ENCODE data around the gene VGF. TPM values are rescaled to one million over a fixed set of nuclear protein-coding genes. Genes with fewer than 3 reads are reported as not detected.
A peak's percentile ranks its signal among the peaks of the same experiment; 100 is the strongest.

The VGF gene
- total RNA-seq, 2 experiments from 2014 or later, result 0.09 to 0.11 TPM

- CTCF ChIA-PET, result no interaction called here
- H3K27ac Mint-ChIP-seq, result no peak overlapping the region
- H3K36me3 Mint-ChIP-seq (ENCODE audit: low read depth), result peaks cover 16% of the 10 kb centered on the region
- H3K9me3 Mint-ChIP-seq (ENCODE audit: low read depth), result no peaks in the 10 kb centered on the region
- DNase-seq, result peak; percentile 42
- intact Hi-C loops (cut with DNase I, micrococcal nuclease), result loop anchor here in 1 of 2 experiments (10.0 kb wide), 1 partner anchor 651 kb away; the partner anchor contains the start of gene CUX1
- H3K4me1 Mint-ChIP-seq, result peaks cover 47% of the 10 kb centered on the region
- no peak for ATAC-seq
- no peak overlapping the region for H3K4me3 Mint-ChIP-seq
- POLR2A ChIA-PET, result no interaction called here
- peaks cover 44% of the 10 kb centered on the region for H3K27me3 Mint-ChIP-seq
Measured at GRCh38 chr7:101164071-101164840, 1.1 kb downstream of the VGF start.

GRCh38 chr7:101163279-101164070 lies 1.9 kb downstream of the VGF start:
- no peak overlapping the region for H3K27ac Mint-ChIP-seq
- intact Hi-C loops (cut with DNase I, micrococcal nuclease), result loop anchor here in 1 of 2 experiments (1.0 to 10.0 kb wide), 2 partner anchors 9 to 651 kb away; partner anchors contain the start of genes AP1S1 and CUX1
- DNase-seq, result peak; percentile 46

GRCh38 chr7:101162551-101163278 lies 2.7 kb downstream of the VGF start:
- Mint-ChIP-seq H3K9me3 (ENCODE audit: low read depth) (no peaks in the 10 kb centered on the region), H3K4me1 (peaks cover 36% of the 10 kb centered on the region), H3K27ac (no peak overlapping the region), H3K36me3 (ENCODE audit: low read depth) (peaks cover 28% of the 10 kb centered on the region), H3K27me3 (peaks cover 35% of the 10 kb centered on the region), H3K4me3 (peak overlapping the region; percentile 41)
- intact Hi-C loops (cut with DNase I, micrococcal nuclease), result loop anchor here in 1 of 2 experiments (1.0 to 10.0 kb wide), 2 partner anchors 8 to 652 kb away; partner anchors contain the start of genes AP1S1 and CUX1
- ChIA-PET CTCF (interaction anchor here (0.8 to 1.0 kb wide), 2 partner anchors 19 to 30 kb away, joined by 3 read pairs; no protein-coding TSS in a partner anchor), POLR2A (interaction anchor here (0.8 kb wide), 1 partner anchor 81 kb away, joined by 4 read pairs; no protein-coding TSS in a partner anchor)
- DNase-seq (peak; percentile 51), ATAC-seq (no peak)

More at GRCh38 chr7:101163279-101164070, 1.9 kb downstream of the VGF start:
- no peaks in the 10 kb centered on the region for H3K9me3 Mint-ChIP-seq (ENCODE audit: low read depth)
- ChIA-PET POLR2A (interaction anchor here (0.8 kb wide), 1 partner anchor 81 kb away, joined by 4 read pairs; no protein-coding TSS in a partner anchor), CTCF (interaction anchor here (0.8 to 1.0 kb wide), 2 partner anchors 19 to 29 kb away, joined by 3 read pairs; no protein-coding TSS in a partner anchor)
- peaks cover 41% of the 10 kb centered on the region for H3K4me1 Mint-ChIP-seq
- H3K4me3 Mint-ChIP-seq, result peak overlapping the region; percentile 54
- ATAC-seq, result no peak
- peaks cover 24% of the 10 kb centered on the region for H3K36me3 Mint-ChIP-seq (ENCODE audit: low read depth)
- peaks cover 39% of the 10 kb centered on the region for H3K27me3 Mint-ChIP-seq

GRCh38 chr7:101161692-101162471 lies 3.5 kb downstream of the VGF start:
- Mint-ChIP-seq H3K9me3 (ENCODE audit: low read depth) (no peaks in the 10 kb centered on the region), H3K4me3 (peak overlapping the region; percentile 41), H3K27ac (no peak overlapping the region), H3K27me3 (peaks cover 26% of the 10 kb centered on the region), H3K4me1 (peaks cover 28% of the 10 kb centered on the region), H3K36me3 (ENCODE audit: low read depth) (peaks cover 35% of the 10 kb centered on the region)
- ChIA-PET CTCF (interaction anchor here (0.9 kb wide), 1 partner anchor 9 kb away, joined by 3 read pairs; no protein-coding TSS in a partner anchor), POLR2A (no interaction called here)
- ATAC-seq (no peak), DNase-seq (no peak)
- intact Hi-C loops (cut with DNase I, micrococcal nuclease), result loop anchor here in 1 of 2 experiments (10.0 kb wide), 1 partner anchor 653 kb away; the partner anchor contains the start of gene CUX1

DNA sequence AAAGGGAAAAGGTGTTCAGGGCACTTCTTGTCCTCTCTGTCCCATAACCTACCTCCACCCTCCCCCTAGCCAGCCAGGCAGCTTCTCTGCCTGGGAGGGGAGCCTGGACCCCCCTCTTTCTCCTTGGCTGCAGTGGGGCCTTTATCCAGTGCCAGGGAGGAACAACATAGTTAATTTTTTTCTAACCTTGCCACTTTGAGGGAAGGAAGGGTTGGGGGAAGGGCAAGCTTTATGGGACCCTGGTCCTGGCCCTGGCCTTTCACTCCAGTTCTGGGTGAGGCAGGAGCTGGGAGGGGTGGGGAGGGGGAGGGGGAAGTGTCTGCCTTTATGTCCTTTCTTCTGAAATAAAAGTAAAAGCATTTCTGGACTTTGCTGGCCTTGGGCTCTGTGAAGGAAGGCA lies 4.5 kb downstream of the VGF start:
- ATAC-seq (no peak), DNase-seq (no peak)
- ChIA-PET POLR2A (interaction anchor here (0.6 kb wide), 1 partner anchor 20 kb away, joined by 3 read pairs; no protein-coding TSS in a partner anchor), CTCF (interaction anchor here (0.9 to 1.2 kb wide), 2 partner anchors 10 to 17 kb away, joined by 3 to 7 read pairs; no protein-coding TSS in a partner anchor)
- Mint-ChIP-seq H3K4me3 (no peak overlapping the region), H3K36me3 (ENCODE audit: low read depth) (peaks cover 36% of the 10 kb centered on the region), H3K4me1 (peaks cover 20% of the 10 kb centered on the region), H3K9me3 (ENCODE audit: low read depth) (no peaks in the 10 kb centered on the region), H3K27me3 (peaks cover 18% of the 10 kb centered on the region), H3K27ac (no peak overlapping the region)
- intact Hi-C loops (cut with DNase I, micrococcal nuclease), result loop anchor here in 1 of 2 experiments (10.0 kb wide), 1 partner anchor 654 kb away; the partner anchor contains the start of gene CUX1

DNA sequence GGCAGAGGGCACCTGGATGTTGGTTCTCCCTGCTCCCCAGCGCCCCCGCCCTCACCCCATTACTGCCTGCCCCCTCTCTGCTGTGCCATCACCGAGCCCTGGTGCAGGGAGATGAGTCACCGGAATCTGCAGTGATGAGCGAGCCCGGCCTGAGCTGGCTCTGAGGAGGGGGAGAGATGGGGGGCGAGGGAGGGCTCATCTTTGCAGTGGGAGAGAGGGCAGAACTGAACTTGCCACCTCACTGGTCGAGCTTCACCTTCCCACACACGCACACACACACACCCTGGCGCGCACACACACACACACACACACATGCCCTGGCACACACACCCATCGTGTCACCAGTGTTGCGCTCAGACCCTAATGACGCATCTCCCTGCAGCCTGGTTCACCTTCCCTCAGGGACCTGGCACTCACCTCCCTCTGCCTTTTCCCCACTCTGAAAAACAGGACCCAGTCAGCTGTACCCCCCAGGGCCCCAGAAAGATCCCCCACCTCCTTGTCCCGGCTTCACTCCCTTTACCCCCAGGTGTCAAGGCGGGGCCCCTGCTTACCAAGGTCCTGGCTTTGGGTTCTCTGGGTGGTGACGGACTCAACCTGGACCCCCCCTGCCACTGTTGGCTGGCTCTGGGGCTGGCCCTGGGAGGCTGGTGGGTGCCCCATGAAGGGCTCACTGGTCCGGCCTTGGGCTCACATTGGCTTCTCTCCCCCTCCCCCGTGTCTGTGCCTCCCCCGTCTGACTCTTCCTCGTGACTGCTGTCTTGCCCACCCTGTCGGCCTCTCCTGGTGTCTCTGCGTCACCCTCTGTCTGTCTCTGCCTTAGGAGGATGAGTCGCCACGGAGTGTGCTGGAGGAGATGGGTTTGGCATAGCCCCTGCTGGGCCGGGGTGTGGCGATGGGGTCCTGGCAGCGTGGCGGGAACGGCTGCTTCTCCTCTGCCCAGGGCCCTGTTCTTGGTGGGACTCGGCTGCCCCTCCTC lies 5.4 kb downstream of the VGF start:
- ChIA-PET POLR2A (interaction anchor here (0.6 kb wide), 1 partner anchor 19 kb away, joined by 3 read pairs; no protein-coding TSS in a partner anchor), CTCF (interaction anchor here (0.6 to 1.8 kb wide), 4 partner anchors 12 to 267 kb away, joined by 3 to 7 read pairs (median 4); no protein-coding TSS in a partner anchor)
- H3K27ac Mint-ChIP-seq, result no peak overlapping the region
- peaks cover 19% of the 10 kb centered on the region for H3K4me1 Mint-ChIP-seq
- H3K9me3 Mint-ChIP-seq (ENCODE audit: low read depth), result no peaks in the 10 kb centered on the region
- DNase-seq (no peak), ATAC-seq (peak; percentile 17)
- peaks cover 11% of the 10 kb centered on the region for H3K27me3 Mint-ChIP-seq
- intact Hi-C loops (cut with DNase I, micrococcal nuclease), result loop anchor here in 1 of 2 experiments (10.0 kb wide), 1 partner anchor 655 kb away; the partner anchor contains the start of gene CUX1
- H3K4me3 Mint-ChIP-seq, result no peak overlapping the region
- H3K36me3 Mint-ChIP-seq (ENCODE audit: low read depth), result peaks cover 36% of the 10 kb centered on the region

- no peak for ATAC-seq
- intact Hi-C loops (cut with DNase I, micrococcal nuclease), result no loop called here
- Mint-ChIP-seq H3K9me3 (ENCODE audit: low read depth) (peaks cover 3% of the 10 kb centered on the region), H3K36me3 (ENCODE audit: low read depth) (peaks cover 34% of the 10 kb centered on the region), H3K4me3 (no peak overlapping the region), H3K27me3 (peaks cover 2% of the 10 kb centered on the region), H3K4me1 (peaks cover 12% of the 10 kb centered on the region), H3K27ac (no peak overlapping the region)
- ChIA-PET POLR2A (interaction anchor here (0.6 kb wide), 1 partner anchor 28 kb away, joined by 5 read pairs; no protein-coding TSS in a partner anchor), CTCF (interaction anchor here (0.8 to 4.6 kb wide), 8 partner anchors 9 to 36 kb away, joined by 3 to 32 read pairs (median 4); partner anchors contain the start of gene VGF)
- no peak for DNase-seq
Measured at GRCh38 chr7:101156866-101157589, 8.3 kb downstream of the VGF start.

DNA sequence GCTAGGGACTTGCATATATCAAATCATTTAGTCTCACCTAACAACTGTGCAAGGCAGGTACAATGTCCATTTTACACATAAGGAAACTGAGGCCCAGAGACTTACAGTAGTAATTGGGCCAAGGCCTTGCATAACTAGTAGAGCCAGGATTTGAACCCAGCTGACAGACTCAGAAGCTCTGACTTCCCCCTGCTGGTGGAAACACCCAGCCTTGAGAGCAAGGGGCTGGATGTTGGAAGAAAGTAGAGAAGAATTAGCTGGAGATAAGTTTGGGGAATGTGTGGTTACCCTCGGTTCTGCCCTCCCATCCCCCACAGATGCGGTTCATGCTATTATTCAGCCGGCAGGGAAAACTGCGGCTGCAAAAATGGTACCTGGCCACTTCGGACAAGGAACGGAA lies 9.1 kb downstream of the VGF start:
- CTCF ChIA-PET, result interaction anchor here (0.8 to 4.6 kb wide), 7 partner anchors 9 to 23 kb away, joined by 3 to 32 read pairs (median 4); partner anchors contain the start of gene VGF
- POLR2A ChIA-PET, result interaction anchor here (0.6 kb wide), 1 partner anchor 28 kb away, joined by 5 read pairs; no protein-coding TSS in a partner anchor
- no peak for DNase-seq
- no peaks in the 10 kb centered on the region for H3K27me3 Mint-ChIP-seq
- H3K4me3 Mint-ChIP-seq, result no peak overlapping the region
- H3K4me1 Mint-ChIP-seq, result peaks cover 12% of the 10 kb centered on the region
- peaks cover 3% of the 10 kb centered on the region for H3K9me3 Mint-ChIP-seq (ENCODE audit: low read depth)
- H3K27ac Mint-ChIP-seq, result no peak overlapping the region
- intact Hi-C loops (cut with DNase I, micrococcal nuclease), result no loop called here
- no peak for ATAC-seq
- peaks cover 34% of the 10 kb centered on the region for H3K36me3 Mint-ChIP-seq (ENCODE audit: low read depth)

Data from activated CD4-positive, alpha-beta T cell treated with anti-CD3 and anti-CD28 coated beads for 36 hours (primary cell).